G401 (cell line): ENCODE measurements around the gene PARP16. TPM values are rescaled to one million over a fixed set of nuclear protein-coding genes. Genes with fewer than 3 reads are reported as not detected.
A peak's percentile ranks its signal among the peaks of the same experiment; 100 is the strongest.
"Not testable (repeated sequence)": the region's sequence is repeated elsewhere in the genome, so short reads cannot be mapped to it uniquely, and the experiment has no call there.

ENCODE experiments used
- DNase-seq: peaks from one replicate; pipeline ENCODE4 v3.0.0-alpha.2; 2015; ENCODE audit warnings: low spot score
- in situ Hi-C: cut with HindIII; loops from 2 replicates; pipeline ENCODE4 v1.10.0; 2016; ENCODE audit warnings: low sequenced_read_pairs, mixed read lengths
- total RNA-seq: library from RNA; depleted of rRNA; stranded (reverse); fragments of >200 nt; shearing (Covaris generic); gene quantifications from 2 replicates; pipeline ENCODE4 v1.2.3, GENCODE V29; 2014

Gene PARP16
- total RNA-seq, 1 experiment from 2014 or later = 6.3 TPM

GRCh38 chr15:65286069-65286703 lies 497 bp downstream of the PARP16 start:
- in situ Hi-C loops = no loop called here
- DNase-seq = peak; percentile 65

- no peak for DNase-seq
- in situ Hi-C loops = no loop called here
These were observed 1.2 kb downstream of the PARP16 start for GRCh38 chr15:65285291-65286068.

- no peak for DNase-seq
- in situ Hi-C loops = no loop called here
These were observed 8.2 kb downstream of the PARP16 start for GRCh38 chr15:65278480-65278879.

- in situ Hi-C loops = no loop called here
- no peak for DNase-seq
These were observed 9.7 kb downstream of the PARP16 start for GRCh38 chr15:65277015-65277414.

- no peak for DNase-seq
- in situ Hi-C loops = no loop called here
These were observed 11.0 kb downstream of the PARP16 start for GRCh38 chr15:65275728-65276126.

GRCh38 chr15:65275104-65275727 lies 11.5 kb downstream of the PARP16 start:
- no peak for DNase-seq
- in situ Hi-C loops = no loop called here

GRCh38 chr15:65270811-65271545 lies 15.7 kb downstream of the PARP16 start:
- in situ Hi-C loops = not testable (repeated sequence)
- DNase-seq = peak; percentile 64

- no peak for DNase-seq
- in situ Hi-C loops = no loop called here
These were observed 18.3 kb downstream of the PARP16 start for GRCh38 chr15:65268411-65268810.

GRCh38 chr15:65266469-65266868 lies 20.2 kb downstream of the PARP16 start:
- DNase-seq = no peak
- in situ Hi-C loops = no loop called here

GRCh38 chr15:65264863-65265430 lies 21.7 kb downstream of the PARP16 start:
- DNase-seq = no peak
- in situ Hi-C loops = no loop called here

GRCh38 chr15:65263313-65263712 lies 23.4 kb downstream of the PARP16 start:
- no peak for DNase-seq
- in situ Hi-C loops = no loop called here

- in situ Hi-C loops = no loop called here
- DNase-seq = no peak
These were observed 25.7 kb downstream of the PARP16 start for GRCh38 chr15:65260968-65261367.

- in situ Hi-C loops = no loop called here
- no peak for DNase-seq
These were observed 27.3 kb downstream of the PARP16 start for GRCh38 chr15:65259367-65259797.

GRCh38 chr15:65258375-65259262 lies 28.1 kb downstream of the PARP16 start:
- in situ Hi-C loops = no loop called here
- no peak for DNase-seq

- DNase-seq = no peak
- in situ Hi-C loops = no loop called here
These were observed 31.1 kb downstream of the PARP16 start for GRCh38 chr15:65255486-65256140.

- DNase-seq = no peak
- in situ Hi-C loops = no loop called here
These were observed 31.9 kb downstream of the PARP16 start for GRCh38 chr15:65254758-65255157.

- no peak for DNase-seq
- in situ Hi-C loops = no loop called here
These were observed 32.3 kb downstream of the PARP16 start for GRCh38 chr15:65254356-65254755.

GRCh38 chr15:65249641-65250040 lies 37.0 kb downstream of the PARP16 start:
- in situ Hi-C loops = no loop called here

More at GRCh38 chr15:65249641-65250040, 37.0 kb downstream of the PARP16 start:
- DNase-seq = no peak
